ENCODE data around the gene MYO9B. TPM values are rescaled to one million over a fixed set of nuclear protein-coding genes. Genes with fewer than 3 reads are reported as not detected.

The MYO9B gene
- total RNA-seq, 4 donors from 2014 or later, result 72.0 to 158 (median 82.8) TPM

DNA sequence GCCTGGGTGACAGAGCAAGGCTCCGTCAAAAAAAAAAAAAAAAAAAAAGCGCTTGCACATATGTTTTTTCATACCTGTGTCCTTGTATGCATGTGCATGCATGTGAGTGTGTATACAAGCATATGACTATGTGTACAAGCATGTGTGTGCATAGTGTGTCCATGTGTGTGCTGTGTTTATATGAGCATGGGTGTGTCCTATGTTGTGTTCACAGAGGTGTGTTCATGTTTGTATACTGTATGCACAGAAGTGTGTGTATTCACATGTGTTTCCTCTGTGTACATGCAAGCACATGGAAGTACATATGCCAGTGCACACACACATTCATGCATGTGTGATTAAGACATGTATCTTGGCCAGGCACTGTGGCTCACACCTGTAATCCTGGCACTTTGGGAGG, 17.1 kb downstream of the MYO9B start:
- TF ChIP-seq, protein P1, sequence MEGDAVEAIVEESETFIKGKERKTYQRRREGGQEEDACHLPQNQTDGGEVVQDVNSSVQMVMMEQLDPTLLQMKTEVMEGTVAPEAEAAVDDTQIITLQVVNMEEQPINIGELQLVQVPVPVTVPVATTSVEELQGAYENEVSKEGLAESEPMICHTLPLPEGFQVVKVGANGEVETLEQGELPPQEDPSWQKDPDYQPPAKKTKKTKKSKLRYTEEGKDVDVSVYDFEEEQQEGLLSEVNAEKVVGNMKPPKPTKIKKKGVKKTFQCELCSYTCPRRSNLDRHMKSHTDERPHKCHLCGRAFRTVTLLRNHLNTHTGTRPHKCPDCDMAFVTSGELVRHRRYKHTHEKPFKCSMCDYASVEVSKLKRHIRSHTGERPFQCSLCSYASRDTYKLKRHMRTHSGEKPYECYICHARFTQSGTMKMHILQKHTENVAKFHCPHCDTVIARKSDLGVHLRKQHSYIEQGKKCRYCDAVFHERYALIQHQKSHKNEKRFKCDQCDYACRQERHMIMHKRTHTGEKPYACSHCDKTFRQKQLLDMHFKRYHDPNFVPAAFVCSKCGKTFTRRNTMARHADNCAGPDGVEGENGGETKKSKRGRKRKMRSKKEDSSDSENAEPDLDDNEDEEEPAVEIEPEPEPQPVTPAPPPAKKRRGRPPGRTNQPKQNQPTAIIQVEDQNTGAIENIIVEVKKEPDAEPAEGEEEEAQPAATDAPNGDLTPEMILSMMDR (IDR thresholded peaks at IDR 0.05; ENCODE audit: low read depth), result no peak

DNA sequence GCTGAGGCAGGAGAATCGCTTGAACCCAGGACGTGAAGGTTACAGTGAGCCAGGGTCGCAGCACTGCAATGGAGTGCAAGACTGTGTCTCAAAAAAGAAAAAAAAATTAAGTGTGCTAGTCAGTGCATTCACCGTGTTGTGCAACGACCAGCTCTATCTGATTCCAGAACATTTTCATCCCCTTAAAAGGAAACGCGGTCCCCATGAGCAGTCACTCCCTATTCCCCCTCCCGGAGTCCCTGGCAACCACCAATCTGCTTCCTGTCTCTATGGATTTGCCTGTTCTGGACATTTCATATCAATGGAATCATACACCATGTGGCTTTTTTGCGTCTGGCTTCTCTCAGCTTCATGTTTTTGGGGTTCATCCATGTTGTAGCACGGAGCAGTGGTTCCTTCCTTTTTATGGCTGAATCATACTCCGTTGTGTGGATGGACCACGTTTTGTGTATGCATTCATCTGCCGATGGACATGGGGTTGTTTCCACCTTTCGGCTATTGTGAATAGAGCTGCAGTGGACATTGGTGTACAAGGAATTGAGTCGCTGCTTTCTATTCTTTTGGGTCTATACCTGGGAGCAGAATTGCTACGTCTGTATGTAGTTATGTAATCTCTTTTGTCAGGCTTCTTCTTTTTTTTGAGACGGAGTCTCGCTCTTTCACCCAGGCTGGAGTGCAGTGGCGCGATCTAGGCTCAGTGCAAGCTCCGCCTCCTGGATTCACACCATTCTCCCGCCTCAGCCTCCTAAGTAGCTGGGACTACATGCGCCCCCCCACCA, 19.8 kb downstream of the MYO9B start:
- TF ChIP-seq, protein P1 (IDR thresholded peaks at IDR 0.05; ENCODE audit: low read depth), result no peak

DNA sequence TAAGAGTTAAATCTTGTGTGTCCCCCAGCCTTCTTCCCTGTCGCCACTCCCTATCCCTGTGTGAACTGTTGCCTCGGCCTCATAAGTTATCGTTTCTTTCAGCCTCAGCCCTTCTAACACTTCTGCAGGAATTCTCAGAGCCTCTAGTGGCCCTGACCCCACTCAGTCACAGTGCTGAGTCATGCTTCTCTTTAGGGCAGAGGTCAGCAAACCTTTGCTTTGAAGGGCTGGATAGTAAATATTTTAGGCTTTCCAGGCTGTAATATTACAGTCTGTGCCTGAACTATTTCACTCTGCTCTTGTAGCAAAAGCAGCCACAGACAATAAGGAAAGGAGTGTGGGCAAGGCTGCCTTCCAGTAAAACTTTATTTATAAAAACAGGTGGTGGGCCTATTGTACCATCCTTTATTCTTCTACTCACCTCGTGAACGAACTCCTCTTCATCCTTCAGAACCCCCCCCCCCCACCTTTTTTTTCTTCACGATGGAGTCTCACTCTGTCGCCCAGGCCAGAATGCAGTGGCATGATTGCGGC, 22.1 kb downstream of the MYO9B start:
- TF ChIP-seq, protein P1 (IDR thresholded peaks at IDR 0.05; ENCODE audit: low read depth), result no peak

DNA sequence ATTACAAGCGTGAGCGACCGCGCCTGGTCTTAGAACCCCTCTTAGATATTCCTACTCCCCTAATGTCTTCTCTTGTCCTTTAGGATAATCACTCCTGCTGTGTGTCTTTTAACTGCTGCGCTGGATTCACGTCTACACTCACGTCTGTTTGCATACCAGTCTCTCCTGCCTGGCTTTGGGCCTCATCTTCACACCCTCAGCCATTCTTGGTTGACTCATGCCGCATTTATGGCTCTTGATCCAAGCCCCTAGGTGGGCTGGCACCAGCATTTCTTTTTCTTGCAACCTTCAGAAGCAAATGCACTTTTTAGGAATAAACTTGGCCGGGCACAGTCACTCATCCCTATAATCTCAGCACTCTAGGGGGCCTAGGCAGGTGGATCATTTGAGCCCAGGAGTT, 22.7 kb downstream of the MYO9B start:
- TF ChIP-seq, protein P1 (IDR thresholded peaks at IDR 0.05; ENCODE audit: low read depth), result no peak

DNA sequence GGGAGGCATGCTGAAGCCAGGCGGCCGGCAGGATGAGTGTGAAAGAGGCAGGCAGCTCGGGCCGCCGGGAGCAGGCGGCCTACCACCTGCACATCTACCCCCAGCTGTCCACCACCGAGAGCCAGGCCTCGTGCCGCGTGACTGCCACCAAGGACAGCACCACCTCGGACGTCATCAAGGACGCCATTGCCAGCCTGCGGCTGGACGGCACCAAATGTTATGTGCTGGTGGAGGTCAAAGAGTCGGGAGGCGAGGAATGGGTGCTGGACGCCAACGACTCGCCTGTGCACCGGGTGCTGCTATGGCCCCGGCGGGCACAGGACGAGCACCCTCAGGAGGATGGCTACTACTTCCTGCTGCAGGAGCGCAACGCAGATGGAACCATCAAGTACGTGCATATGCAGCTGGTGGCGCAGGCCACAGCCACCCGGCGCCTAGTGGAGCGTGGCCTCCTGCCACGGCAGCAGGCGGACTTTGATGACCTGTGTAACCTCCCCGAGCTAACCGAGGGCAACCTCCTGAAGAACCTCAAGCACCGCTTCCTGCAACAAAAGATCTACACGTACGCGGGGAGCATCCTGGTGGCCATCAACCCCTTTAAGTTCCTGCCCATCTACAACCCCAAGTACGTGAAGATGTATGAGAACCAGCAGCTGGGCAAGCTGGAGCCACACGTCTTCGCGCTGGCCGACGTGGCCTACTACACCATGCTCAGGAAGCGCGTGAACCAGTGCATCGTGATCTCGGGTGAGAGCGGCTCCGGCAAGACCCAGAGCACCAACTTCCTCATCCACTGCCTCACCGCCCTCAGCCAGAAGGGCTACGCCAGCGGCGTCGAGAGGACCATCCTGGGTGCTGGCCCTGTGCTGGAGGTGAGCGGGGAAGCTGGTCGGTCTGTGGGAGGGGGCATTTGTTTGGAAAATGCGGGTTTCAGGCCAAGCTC, 26.4 kb downstream of the MYO9B start:
- TF ChIP-seq, protein P1 (IDR thresholded peaks at IDR 0.05; ENCODE audit: low read depth), result no peak

DNA sequence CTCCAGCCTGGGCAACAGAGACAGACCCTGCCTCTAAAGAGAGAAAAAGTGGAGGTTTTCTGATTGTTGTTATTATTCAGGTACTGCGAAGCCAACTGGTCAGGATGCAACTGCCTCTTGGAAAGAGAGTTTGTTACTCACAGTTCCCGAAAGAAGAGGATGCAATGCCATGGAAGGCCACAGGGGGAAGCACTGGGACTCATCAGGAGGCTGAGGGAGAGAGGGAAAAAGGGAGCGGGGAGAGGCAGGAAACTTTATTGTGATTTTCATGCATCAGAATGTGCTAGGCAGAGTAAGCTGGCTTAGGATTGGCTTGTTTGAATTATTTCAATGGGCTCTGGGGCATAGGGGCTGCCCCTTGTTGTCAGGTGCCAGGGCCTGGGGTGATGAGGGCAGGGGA, 27.6 kb downstream of the MYO9B start:
- TF ChIP-seq, protein P1 (IDR thresholded peaks at IDR 0.05; ENCODE audit: low read depth), result no peak

DNA sequence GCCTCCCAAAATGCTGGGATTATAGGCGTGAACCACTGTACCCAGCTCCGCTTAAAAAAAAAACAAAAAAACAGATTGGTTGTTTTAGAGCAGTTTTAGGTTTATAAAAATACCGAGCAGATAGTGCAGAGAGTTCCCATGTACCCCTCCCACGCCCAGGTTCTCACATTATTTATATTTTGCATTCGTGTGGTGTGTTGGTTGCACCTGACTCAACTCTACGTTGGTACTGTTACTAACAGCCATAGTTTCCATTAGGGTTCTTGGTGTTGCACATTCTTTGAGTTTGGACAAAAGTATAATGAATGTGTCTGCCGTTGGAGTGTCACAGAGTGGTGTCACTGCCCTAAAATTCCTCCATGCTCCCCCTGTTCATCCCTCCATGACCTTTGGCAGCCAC, 29.1 kb downstream of the MYO9B start:
- TF ChIP-seq, protein P1 (IDR thresholded peaks at IDR 0.05; ENCODE audit: low read depth), result no peak

Measured in subcutaneous adipose tissue (tissue), 4 donors.